GM12801 (cell line): ENCODE results near the gene EXOC5.

Experiments
- CTCF ChIP-seq: IDR thresholded peaks from one replicate; pipeline ENCODE4 v1.5.1; 2011; ENCODE audit warnings: control low read depth; ENCODE audit not compliant: insufficient read length; ENCODE audit errors: extremely low read depth

Gene EXOC5

GRCh38 chr14:57221931-57222330 lies 46.8 kb downstream of the EXOC5 start:
- no peak for TF ChIP-seq CTCF

GRCh38 chr14:57212919-57213318 lies 55.8 kb downstream of the EXOC5 start:
- TF ChIP-seq CTCF, result no peak

- no peak for TF ChIP-seq CTCF
Measured at GRCh38 chr14:57209561-57209960, 59.1 kb downstream of the EXOC5 start.

GRCh38 chr14:57205938-57206337 lies 62.8 kb downstream of the EXOC5 start:
- TF ChIP-seq CTCF, result no peak

GRCh38 chr14:57199921-57200320 lies 68.8 kb downstream of the EXOC5 start:
- TF ChIP-seq CTCF, result no peak

GRCh38 chr14:57189070-57189469 lies 79.6 kb downstream of the EXOC5 start:
- no peak for TF ChIP-seq CTCF

GRCh38 chr14:57182760-57183503 lies 85.8 kb downstream of the EXOC5 start:
- TF ChIP-seq CTCF, result no peak

GRCh38 chr14:57179273-57179672 lies 89.4 kb downstream of the EXOC5 start:
- TF ChIP-seq CTCF, result no peak
